GM21390 (cell line): Measurements from ENCODE around the gene DGKB.
A peak's percentile ranks its signal among the peaks of the same experiment; 100 is the strongest.
"Not testable (repeated sequence)": the region's sequence is repeated elsewhere in the genome, so short reads cannot be mapped to it uniquely, and the experiment has no call there.

ENCODE experiments used
- ATAC-seq: cut with Tn5 transposase; IDR thresholded peaks from one replicate; pipeline ENCODE4 v1.9.1; 2021; ENCODE audit not compliant: unreplicated experiment

The DGKB gene

DNA sequence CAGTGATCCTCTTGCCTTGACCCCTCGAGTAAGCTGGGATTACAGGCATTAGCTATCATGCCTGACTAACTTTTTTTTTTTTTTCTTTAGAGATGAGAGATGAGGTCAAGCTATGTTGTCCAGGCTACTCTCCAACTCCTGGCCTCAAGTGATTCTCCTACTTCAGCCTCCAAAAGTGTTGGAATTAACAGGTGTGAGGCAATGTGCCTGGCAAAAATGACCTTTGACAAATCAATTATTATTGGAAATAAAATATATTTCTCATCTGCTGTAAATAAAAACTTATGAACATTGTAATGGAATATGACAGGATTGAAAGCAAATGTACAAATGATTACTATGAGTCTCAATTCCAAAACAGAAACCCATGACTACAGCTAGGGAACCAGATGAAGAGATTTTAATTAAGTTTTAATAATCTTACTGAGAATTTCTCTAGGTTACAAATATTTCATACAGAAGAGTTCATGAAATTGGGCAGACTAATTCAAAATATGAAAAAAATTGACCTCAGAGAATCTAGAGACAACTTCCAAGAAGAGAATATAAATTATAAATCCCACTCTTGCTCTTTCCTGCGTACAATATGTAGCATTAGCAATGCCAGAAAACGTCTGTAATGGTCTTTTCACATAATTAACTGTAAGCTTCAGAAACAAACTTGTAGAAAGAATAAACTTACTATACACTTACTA lies 414.7 kb downstream of the DGKB start:
- ATAC-seq = no peak

DNA sequence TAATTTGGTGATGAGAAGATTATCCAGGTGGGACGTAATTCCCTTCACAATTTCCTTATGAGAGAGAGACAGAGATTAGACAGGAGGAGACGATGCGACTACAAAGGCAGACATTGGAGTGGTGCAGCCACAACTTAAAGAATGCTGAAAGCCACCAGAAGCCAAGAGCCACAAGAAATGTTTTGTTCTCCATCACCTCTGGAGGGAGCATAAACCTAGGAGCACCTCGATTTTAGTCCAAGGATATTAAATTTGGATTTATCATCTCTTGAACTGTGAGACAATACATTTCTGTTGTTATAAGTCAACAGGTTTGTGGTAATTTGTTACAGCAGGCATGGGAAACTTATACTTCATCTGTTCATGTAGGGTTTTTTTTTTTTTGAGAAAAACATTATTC lies 418.9 kb downstream of the DGKB start:
- no peak for ATAC-seq

DNA sequence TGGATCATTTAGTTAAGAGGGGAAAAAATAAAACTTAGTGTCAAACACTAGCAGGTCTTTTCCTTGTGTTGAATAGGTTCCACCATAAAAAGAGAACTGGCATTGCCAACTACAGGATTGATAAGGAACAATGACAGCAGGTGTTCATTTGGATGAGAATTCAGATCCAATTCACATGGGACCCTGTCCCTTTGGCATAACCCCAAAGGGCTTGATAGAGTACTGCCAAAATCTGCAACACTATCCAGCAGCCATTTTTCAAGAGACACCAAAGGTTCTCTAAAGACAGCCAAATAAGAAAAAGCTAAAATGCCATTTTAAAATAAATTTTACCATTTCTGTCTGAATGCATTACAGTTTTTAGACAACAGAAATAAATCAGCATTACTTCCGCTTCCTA lies 422.3 kb downstream of the DGKB start:
- no peak for ATAC-seq

DNA sequence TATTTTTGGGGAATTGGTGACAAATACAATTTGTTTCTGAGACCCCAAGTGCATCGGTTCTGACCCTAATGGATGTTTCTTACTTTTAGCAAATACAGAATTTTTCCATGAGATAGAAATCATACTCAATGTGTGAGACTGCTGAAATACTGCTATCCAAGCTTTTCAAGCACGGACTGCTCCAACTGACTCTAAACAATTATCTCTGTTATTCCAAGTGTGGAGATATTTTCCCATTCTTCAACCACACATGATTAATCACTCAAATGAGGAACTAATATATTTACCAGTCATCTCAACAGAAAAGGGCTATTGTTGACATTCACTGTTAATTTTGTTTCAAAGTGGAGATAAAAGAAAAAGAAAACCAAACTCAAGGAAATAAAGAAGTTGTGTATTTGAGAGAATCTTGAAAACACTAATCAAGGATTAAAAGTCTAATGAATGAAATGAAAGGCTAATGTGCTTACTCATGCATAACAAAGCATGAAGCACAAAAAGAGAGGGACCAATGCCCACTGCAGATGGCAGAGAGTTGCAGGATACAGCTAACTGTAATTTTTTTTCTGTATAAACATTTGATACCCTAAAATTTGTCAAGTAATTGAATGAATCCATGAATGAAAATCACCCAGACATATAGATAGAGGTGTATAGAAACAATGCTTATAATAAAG lies 423.6 kb downstream of the DGKB start:
- no peak for ATAC-seq

DNA sequence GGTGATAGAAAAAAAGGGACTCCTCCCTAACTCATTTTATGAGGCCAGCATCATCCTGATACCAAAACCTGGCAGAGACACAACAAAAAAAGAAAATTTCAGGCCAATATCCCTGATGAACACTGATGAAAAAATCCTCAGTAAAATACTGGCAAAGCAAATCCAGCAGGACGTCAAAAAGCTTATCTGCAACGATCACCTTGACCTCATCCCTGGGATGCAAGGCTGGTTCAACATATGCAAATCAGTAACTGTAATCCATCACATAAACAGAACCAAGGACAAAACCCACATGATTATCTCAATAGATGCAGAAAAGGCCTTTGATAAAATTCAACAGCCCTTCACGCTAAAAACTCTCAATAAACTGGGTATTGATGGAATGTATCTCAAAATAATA lies 440.8 kb downstream of the DGKB start:
- ATAC-seq = not testable (repeated sequence)

DNA sequence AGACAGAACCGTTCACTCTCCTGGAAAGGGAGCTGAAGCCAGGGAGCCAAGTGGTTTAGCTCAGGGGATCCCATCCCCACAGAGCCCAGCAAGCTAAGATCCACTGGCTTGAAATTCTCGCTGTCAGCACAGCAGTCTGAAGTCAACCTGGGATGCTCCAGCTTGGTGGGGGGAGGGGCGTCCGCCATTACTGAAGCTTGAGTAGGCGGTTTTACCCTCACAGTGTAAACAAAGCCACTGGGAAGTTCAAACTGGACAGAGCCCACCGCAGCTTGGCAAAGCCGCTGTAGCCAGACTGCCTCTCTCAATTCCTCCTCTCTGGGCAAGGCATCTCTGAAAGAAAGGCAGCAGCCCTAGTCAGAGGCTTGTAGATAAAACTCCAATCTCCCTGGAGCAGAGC lies 443.7 kb downstream of the DGKB start:
- ATAC-seq = not testable (repeated sequence)

DNA sequence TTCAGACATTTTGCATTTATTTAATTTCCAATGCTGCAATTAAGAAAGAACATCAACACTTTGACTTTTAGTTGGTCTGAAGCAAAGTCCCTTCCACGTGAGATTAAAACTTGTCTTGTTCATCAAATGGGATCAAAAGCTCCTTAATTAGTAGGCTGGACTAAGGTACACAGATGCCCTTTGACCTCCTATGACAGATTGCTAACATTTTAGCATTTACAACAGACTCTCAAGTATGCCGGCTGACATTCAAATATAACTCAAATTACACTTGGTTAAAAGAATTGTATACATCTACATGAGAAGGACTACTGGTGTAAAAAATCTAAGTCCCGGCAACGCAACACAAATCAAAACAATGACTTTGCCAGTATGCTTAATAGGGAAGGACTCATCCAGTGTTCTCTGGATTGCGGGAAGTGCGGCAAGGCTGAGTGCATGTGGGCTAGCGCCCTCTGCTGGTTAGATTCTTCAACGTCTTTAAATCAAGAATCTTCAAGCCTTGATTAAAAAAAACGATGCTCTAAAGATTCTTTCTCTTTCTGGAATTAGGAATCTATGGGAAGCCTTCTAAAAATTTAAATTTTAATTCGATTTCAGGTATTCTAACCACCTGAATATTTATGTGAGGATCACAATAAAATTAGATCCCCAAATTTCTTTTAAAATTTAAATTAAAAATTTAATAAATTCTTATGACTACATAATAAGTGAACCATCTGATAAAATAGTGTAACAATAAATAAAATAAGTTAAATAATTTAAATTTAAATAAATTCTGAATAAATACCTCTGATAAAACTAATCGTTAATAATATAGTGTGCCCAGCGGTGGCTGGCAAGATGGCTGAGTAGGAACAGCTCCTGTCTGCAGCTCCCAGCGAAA lies 444.7 kb downstream of the DGKB start:
- ATAC-seq = peak; percentile 84

DNA sequence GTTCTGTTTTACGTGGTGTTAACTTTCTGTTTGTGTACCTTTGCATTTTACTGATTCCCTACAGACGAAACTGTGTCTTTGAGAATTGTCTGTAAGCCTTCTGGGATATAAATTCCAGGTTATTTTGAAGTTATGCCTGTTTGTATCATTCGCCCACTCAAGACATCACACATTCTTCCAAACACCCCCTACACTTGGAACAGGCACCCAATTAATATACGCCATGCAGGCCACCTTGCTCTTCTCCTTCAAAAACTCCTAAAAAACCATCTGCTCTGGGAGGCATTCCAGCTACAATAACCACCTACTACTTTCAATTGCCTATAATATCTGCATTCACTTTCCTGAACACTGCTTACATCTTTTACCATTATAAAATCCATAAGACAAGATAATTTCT lies 453.3 kb downstream of the DGKB start:
- no peak for ATAC-seq

DNA sequence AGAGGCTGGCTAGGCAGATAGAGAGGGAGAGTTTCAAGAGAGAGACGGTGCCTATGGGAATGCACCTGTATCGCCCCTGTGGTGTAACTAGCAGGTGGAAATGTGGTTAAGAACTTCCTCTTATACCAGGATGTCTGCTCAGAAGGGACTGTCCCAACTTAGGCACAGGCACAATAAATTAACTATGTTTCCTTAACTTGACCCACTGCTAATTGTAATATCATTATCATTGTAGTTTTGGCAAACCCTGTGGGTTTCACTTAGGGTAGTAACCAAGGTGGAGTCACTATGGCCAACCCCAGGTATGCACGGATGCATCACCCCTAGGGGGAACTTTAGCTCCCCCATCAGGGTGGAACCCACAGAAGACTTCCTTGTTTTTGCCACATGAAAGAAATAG lies 455.7 kb downstream of the DGKB start:
- ATAC-seq = peak; percentile 63

DNA sequence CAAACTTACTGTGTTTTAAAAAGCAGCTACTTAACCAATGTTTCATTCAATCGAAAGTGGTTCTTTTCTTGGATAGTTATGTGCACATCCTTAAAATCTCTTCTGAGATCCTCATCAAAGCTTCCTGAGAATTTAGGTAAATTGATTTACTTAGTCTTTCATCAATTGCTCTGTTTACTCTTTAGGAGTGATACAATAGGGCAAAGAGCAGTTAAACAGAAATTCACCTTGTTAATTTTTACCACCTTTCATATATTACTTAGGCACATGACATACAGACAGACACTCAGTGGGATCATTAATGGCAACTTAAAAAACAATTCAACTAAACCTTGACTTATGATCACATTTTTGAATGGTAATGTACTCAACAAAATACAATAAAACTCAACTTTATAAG lies 456.3 kb downstream of the DGKB start:
- no peak for ATAC-seq

DNA sequence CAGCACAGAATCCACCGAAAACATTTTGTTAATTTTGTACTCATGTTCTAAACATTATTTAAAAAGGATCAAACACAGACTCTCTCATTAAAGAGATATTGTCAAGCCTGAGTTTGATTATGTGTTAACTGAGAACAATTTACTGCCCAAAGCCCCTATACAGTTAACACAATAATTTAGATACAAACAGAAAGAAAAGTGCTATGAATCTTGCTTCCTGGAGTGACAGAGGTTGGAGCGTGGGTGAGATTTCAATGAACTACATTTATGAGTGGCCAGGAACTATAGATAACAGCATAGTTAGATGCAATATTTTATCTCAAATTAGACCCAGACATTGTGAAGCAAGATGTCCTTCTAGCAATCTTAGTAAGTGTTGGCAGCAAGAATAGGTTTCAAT lies 464.2 kb downstream of the DGKB start:
- no peak for ATAC-seq

DNA sequence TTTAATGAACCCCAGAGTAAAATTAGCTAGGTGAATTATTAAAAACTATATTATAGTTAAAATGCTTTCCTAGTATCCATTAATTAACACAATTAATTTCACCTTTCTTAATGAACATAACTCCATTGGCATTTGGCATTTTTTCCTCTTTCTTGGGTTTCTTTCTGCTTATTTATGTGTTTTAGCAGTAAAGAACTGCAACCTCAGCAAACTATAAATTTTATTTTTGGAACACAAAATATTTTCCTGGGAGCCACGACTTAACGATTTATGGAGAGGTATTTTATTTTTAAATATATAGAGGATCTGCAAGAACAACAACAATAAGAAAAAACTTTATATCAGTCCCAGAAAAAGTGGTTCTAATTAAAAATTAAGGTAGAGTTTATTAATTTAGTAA lies 465.7 kb downstream of the DGKB start:
- ATAC-seq = no peak

DNA sequence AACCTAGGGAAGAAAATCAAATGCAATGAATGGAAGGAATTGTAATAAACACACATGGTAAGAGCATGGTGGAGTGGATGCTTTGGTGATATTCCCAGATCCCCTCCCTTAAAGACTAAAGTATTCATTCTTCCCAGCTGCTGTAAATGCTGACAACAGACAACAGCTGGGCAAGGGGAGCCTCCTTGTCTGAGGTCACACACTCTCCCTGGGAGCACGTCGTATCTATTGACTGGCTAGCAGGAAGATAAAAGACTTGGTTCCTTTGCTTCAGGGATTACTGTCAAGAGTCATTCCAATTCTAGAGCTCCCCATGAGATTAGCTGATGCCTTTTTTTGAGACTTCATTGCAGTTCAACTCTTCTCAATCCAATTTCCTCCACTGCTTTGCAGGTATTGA lies 469.6 kb downstream of the DGKB start:
- ATAC-seq = no peak

DNA sequence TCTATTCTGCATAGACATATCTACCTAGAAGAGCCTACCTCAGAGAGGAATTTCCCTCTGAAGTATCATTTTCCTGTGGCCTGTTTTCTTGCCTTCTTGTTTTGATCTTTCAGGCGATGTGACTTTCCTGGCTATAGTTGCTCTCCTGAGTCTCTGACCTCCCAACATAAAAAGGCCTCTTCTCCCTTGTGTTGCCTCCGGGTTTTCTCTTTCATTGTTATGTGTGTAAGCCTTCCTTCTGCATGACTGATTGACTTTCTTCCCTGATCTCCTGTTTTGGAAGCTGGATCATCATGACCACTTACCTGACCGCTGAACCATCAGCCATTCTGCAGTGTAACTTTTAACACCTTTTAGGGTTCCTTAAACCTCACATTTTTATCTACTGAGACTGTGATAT lies 471.6 kb downstream of the DGKB start:
- ATAC-seq = no peak

DNA sequence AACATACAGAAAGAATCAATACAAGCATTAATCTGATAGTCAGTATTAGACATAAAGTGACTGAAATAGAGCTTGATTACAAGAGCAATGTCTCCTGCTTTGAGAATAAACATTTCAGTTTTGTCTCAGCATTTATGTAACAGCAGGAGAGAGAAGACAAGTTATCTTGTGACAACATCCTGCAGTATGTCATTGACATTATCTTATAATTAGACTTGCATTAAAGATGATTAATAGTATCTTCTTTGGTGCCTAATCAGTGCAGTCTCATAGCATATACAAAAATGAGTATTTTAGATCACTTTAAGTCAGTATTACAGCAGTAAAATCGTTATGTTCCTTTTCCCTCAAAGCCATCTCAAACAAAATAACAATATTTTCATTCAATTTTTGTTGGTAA lies 477.0 kb downstream of the DGKB start:
- ATAC-seq = no peak

DNA sequence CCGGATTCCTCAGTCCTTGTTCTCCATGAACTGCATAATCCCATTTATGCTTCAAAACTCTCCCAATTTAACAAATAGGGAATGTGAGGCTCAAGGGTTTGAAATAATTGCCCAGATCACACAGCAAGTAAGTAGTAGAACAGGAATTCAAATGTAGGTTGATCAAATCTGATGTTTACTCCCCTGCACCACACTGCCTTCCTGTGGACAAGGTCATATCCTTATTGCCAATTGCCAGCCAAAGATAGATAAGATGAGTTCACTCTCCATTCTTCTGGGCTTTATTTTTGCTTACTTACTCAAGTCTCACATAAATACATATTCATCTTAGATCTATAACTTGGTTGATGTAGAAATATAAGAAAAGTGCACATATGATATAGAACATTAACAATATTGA lies 477.9 kb downstream of the DGKB start:
- ATAC-seq = no peak

DNA sequence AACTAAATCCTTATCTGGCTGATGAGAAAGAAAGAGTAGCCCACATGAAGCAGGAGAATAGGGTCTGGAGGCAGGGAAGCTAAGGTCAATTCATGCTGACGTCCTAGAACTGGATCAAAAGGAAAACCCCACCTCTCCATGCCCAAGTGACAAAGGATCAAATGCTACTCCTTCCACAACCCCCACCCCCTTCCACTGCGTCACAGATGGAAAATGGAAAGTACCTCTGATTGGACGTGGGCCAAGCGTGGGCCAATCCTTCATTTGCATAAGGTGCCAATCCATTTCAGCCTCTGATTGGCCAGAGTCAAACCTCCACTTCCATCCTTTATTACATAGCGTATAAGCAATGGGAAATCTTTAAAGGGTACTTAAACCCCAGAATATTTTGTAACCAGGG lies 481.8 kb downstream of the DGKB start:
- no peak for ATAC-seq

DNA sequence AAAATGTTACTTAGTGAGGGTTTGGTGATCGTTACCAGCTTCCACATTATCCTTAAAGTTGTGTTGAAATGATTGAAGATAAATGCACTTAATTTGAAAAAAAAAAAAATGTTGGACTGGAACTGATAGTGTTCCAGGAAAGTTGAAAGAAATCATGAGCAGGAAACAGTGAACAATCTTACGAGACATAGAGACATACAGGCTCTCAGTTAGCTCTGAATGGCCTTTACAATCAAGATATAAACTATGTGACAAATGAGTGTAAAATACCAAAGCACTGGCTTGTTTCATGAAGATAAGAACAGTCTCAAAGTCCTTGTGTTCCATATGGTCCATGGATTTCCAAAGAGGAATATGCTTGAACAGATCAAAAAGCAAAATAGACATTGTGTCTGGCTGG lies 483.0 kb downstream of the DGKB start:
- no peak for ATAC-seq

DNA sequence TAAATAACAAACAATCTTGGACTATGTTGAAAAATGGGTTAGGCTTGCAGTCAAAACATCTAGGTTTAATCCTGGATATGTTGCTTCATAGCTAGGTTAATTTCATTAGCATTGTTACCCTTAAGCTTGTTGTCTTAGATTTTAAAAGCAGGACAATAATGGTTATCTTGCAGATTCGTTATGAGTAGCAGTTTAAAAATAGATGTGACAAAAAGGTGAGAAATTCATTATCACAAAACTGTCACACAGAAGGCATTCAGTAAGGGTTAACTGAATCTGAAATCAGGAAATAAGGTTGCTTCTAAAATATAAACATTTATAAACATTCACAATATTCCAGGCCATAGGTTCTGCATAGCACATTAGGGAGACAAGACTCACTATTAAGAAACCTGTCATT lies 483.9 kb downstream of the DGKB start:
- ATAC-seq = no peak

DNA sequence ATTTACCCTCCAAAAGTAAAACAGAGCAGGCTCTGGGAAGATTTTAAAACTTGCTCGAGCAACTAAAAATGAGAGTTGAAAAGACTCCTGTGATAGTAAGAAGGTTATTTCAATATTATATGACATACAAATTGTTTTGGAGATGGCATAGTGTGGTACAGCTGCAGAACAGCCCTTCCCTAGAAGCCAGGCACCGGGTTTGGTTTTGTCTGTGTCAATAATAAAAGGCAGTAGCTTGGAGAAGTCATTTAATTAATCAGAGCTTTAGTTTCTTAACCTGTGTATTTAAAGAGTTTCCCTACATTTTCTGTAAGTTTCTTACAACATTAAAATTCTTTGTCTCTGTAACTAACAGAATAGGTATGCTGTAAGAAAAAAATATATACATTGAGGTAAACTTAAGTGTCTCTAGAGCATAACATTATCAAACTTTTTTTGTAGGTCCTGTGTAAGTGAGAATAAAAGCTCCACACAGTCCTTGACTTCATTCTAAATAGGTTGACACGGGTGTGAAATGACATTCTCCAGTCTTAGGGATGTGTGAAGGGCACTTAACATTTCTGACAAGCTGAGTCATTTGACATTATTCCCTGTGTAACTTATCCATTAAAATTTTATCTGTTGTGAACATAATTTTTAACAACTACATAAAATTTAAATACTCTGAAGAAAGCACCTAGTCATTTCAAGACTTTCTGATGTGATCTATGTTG lies 488.1 kb downstream of the DGKB start:
- no peak for ATAC-seq

DNA sequence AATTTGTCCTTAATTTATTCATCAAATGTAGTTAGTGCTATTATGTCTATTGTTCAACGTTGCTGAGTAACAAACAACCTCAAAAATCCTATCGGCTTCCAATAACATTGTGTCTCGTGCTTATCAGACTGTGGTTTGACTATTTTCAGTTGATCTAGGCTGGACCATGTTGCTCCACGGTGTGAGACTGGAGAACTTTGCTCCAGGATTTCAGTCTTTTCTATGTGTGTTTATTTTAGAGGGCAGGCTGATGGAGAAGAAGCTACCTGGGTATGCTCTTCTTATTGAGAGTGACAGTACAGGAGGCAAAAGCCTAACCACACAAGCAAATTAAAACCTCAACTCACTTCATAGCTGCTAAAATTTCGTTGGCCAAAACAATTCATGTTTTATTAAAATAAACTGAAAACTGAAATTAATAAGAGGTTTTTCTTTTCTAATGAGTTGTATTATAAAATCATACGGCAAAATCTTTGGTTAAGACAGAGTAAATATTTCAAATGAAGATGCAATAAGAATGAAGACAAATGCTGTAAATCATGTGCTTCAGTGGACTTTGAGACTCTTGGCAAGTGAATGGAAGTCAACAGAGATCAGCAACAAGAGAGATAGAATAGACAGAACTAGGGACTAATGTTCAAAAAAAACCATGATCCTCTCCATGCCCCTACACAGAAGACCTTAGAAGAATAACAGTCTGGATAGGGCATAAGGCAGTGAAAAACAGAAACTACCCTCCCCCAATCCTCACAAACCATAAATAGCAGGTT lies 495.1 kb downstream of the DGKB start:
- no peak for ATAC-seq
